ENCODE data around the gene SLC39A11.

- no peak for TF ChIP-seq CTCF (IDR thresholded peaks at IDR 0.05)
- TF ChIP-seq POLR2A (IDR thresholded peaks at IDR 0.05) = no peak
These were observed 248.9 kb downstream of the SLC39A11 start for GRCh38 chr17:72843591-72843990.

All from esophagus squamous epithelium (tissue), 4 donors.